ENCODE data around the gene KLHDC3. TPM values are rescaled to one million over a fixed set of nuclear protein-coding genes. Genes with fewer than 3 reads are reported as not detected.

Gene KLHDC3
- total RNA-seq = 100 to 1,000 TPM; 207 to 210 TPM
- 422 TPM for polyA plus RNA-seq (ENCODE audit: insufficient read depth, low read depth, low replicate concordance)
- long read RNA-seq, donor 1, transcript KLHDC3-202 (11 exons, 1,909 nt) = major isoform, 43 of 53 reads
- long read RNA-seq, donor 1, partial matches to known transcripts = 10 of 53 reads
- long read RNA-seq, donor 1, other reads (novel, unspliced or antisense) = 0 of 53 reads
- long read RNA-seq, donor 2, transcript KLHDC3-202 (11 exons, 1,909 nt) = major isoform, 33 of 38 reads
- long read RNA-seq, donor 2, partial matches to known transcripts = 5 of 38 reads
- long read RNA-seq, donor 2, other reads (novel, unspliced or antisense) = 0 of 38 reads

- peak; percentile 100 for DNase-seq
- Histone ChIP-seq H3K36me3 (ENCODE audit: low read depth, missing control alignments) (no peaks in the 10 kb centered on the region), H3K4me1 (peaks cover 32% of the 10 kb centered on the region), H3K9me3 (no peaks in the 10 kb centered on the region), H3K27me3 (no peaks in the 10 kb centered on the region), H3K27ac (peak within 1 kb of the TSS; percentile 76), H3K4me3 (peak within 1 kb of the TSS; percentile 66 to 93)
- no peak for TF ChIP-seq CTCF (IDR thresholded peaks at IDR 0.05)
- TF ChIP-seq POLR2A (IDR thresholded peaks at IDR 0.05) = peak; percentile 16
- intact Hi-C loops (cut with DNase I; ENCODE audit: low total_unique reads) = loop anchor here (5.0 kb wide), 1 partner anchor 128 kb away; no protein-coding TSS in a partner anchor
- 0% methylated on average over 36 to 50 of the region's 51 CpGs for WGBS, 2 donors
Observed at GRCh38 chr6:43013843-43014433, at the start of gene KLHDC3, which contains the start of gene MEA1. Gene KLHDC3 (plus strand): TSS chr6:43014249. CDS start chr6:43017193, 2,944 bp downstream. Gene MEA1 (minus strand): TSS chr6:43013946. CDS start chr6:43013813, 133 bp downstream.

DNA sequence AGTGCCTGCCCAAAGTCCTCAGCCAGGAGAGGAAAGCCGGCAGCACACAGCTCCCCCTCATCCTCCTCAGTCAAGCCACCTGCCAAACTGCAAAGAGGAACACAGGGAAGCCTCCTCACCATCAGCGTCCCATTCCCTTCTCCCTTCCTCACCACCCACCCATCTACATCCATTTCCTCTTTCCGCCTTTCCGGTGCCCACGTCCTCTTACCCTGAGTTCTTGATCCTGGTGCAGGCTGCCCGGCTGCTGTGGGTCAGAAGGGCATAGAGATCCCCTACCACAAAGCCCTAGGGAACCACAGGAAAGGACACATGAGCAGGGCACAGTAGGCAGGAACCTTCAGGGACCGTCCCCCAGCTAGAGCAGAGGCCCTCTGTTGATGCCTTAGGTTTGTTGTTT, 47.5 kb upstream of the KLHDC3 start:
- no peak for DNase-seq
- no peak overlapping the region for H3K4me3 ChIP-seq
- no peak overlapping the region for H3K27ac ChIP-seq
- WGBS, 2 donors = 74 to 85% methylated on average over 7 of the region's 7 CpGs
- TF ChIP-seq CTCF (IDR thresholded peaks at IDR 0.05) (no peak), POLR2A (IDR thresholded peaks at IDR 0.05) (no peak)
- no peaks in the 10 kb centered on the region for H3K9me3 ChIP-seq
- H3K4me1 ChIP-seq = no peaks in the 10 kb centered on the region
- no peaks in the 10 kb centered on the region for H3K27me3 ChIP-seq
- no peaks in the 10 kb centered on the region for H3K36me3 ChIP-seq (ENCODE audit: low read depth, missing control alignments)
- intact Hi-C loops (cut with DNase I; ENCODE audit: low total_unique reads) = no loop called here

GRCh38 chr6:42967228-42967627, 46.8 kb upstream of the KLHDC3 start:
- H3K4me1 ChIP-seq = no peaks in the 10 kb centered on the region
- H3K27me3 ChIP-seq = no peaks in the 10 kb centered on the region
- intact Hi-C loops (cut with DNase I; ENCODE audit: low total_unique reads) = no loop called here
- DNase-seq = no peak
- WGBS, 2 donors = 94 to 95% methylated on average over 11 of the region's 11 CpGs
- H3K4me3 ChIP-seq = no peak overlapping the region
- no peaks in the 10 kb centered on the region for H3K36me3 ChIP-seq (ENCODE audit: low read depth, missing control alignments)
- H3K9me3 ChIP-seq = no peaks in the 10 kb centered on the region
- H3K27ac ChIP-seq = no peak overlapping the region
- TF ChIP-seq POLR2A (IDR thresholded peaks at IDR 0.05) (no peak), CTCF (IDR thresholded peaks at IDR 0.05) (no peak)

GRCh38 chr6:42968126-42968701, 45.8 kb upstream of the KLHDC3 start:
- no peak for DNase-seq
- WGBS, 2 donors = 87 to 94% methylated on average over 9 to 12 of the region's 12 CpGs
- Histone ChIP-seq H3K9me3 (no peaks in the 10 kb centered on the region), H3K36me3 (ENCODE audit: low read depth, missing control alignments) (no peaks in the 10 kb centered on the region), H3K27ac (no peak overlapping the region), H3K4me3 (no peak overlapping the region), H3K4me1 (no peaks in the 10 kb centered on the region), H3K27me3 (no peaks in the 10 kb centered on the region)
- TF ChIP-seq CTCF (IDR thresholded peaks at IDR 0.05) = no peak
- no peak for TF ChIP-seq POLR2A (IDR thresholded peaks at IDR 0.05)
- intact Hi-C loops (cut with DNase I; ENCODE audit: low total_unique reads) = no loop called here
